Neural progenitor cell (in vitro differentiated cells): Measurements from ENCODE around the gene KIF2A. TPM values are rescaled to one million over a fixed set of nuclear protein-coding genes. Genes with fewer than 3 reads are reported as not detected.
A peak's percentile ranks its signal among the peaks of the same experiment; 100 is the strongest.

ENCODE experiments used
- DNase-seq: peaks from one replicate; pipeline ENCODE4 v3.0.0-alpha.2; 2016; ENCODE audit warnings: low spot score
- H2AFZ ChIP-seq: fragments of 200-600 bp; sonication (generic); replicated peaks from 2 replicates; pipeline ENCODE4 v1.6.1; 2016; ENCODE audit warnings: antibody characterized with exemption
- H3F3A ChIP-seq: fragments of 200-600 bp; sonication (generic); 2 replicates; pipeline ENCODE4 v1.6.1; 2016; ENCODE audit warnings: antibody characterized with exemption, low read depth
- H3K27ac ChIP-seq: fragments of 200-600 bp; sonication (generic); 2 replicates; pipeline ENCODE4 v1.5.1; 2016; ENCODE audit warnings: mild to moderate bottlenecking
- H3K27me3 ChIP-seq: fragments of 200-600 bp; sonication (generic); 2 replicates; pipeline ENCODE4 v1.6.1; 2016; ENCODE audit warnings: mild to moderate bottlenecking, moderate library complexity
- H3K36me3 ChIP-seq: fragments of 200-600 bp; sonication (generic); 2 replicates; pipeline ENCODE4 v1.5.1; 2016
- H3K4me1 ChIP-seq: fragments of 200-600 bp; sonication (generic); 2 replicates; pipeline ENCODE4 v1.6.1; 2016; ENCODE audit warnings: mixed run types
- H3K4me2 ChIP-seq: fragments of 200-600 bp; sonication (generic); 2 replicates; pipeline ENCODE4 v1.6.1; 2016
- H3K4me3 ChIP-seq: fragments of 200-600 bp; sonication (generic); 2 replicates; pipeline ENCODE4 v1.5.1; 2016
- H3K79me2 ChIP-seq: fragments of 200-600 bp; sonication (generic); 2 replicates; pipeline ENCODE4 v1.6.1; 2016; ENCODE audit warnings: low read depth
- H3K9ac ChIP-seq: fragments of 200-600 bp; sonication (generic); 2 replicates; pipeline ENCODE4 v1.6.1; 2016
- H3K9me3 ChIP-seq: fragments of 200-600 bp; sonication (generic); 2 replicates; pipeline ENCODE4 v1.5.1; 2016; ENCODE audit warnings: low read depth
- H4K20me1 ChIP-seq: fragments of 200-600 bp; sonication (generic); 2 replicates; pipeline ENCODE4 v1.6.1; 2016; ENCODE audit warnings: low read depth
- H3K27ac Mint-ChIP-seq: 3 replicates; pipeline ENCODE4 v1.8.0; 2021; ENCODE audit warnings: mixed read lengths
- H3K27me3 Mint-ChIP-seq: 2 replicates; pipeline ENCODE4 v1.8.0; 2022; ENCODE audit warnings: low read depth, mild to moderate bottlenecking, inconsistent platforms, moderate library complexity, mixed read lengths; ENCODE audit not compliant: insufficient read depth
- H3K36me3 Mint-ChIP-seq: 3 replicates; pipeline ENCODE4 v1.8.0; 2021; ENCODE audit warnings: mixed read lengths
- H3K4me1 Mint-ChIP-seq: 3 replicates; pipeline ENCODE4 v1.8.0; 2021; ENCODE audit warnings: mixed read lengths
- H3K4me3 Mint-ChIP-seq: 3 replicates; pipeline ENCODE4 v1.8.0; 2021; ENCODE audit warnings: mild to moderate bottlenecking, moderate library complexity, mixed read lengths
- H3K9me3 Mint-ChIP-seq: 3 replicates; pipeline ENCODE4 v1.8.0; 2020; ENCODE audit warnings: mixed read lengths
- CTCF ChIP-seq: fragments of 200-600 bp; sonication (generic); IDR thresholded peaks from 2 replicates; pipeline ENCODE4 v1.5.1; 2017; ENCODE audit warnings: antibody characterized with exemption, mild to moderate bottlenecking
- EZH2 ChIP-seq: fragments of 200-600 bp; sonication (generic); IDR thresholded peaks from 2 replicates; pipeline ENCODE4 v1.6.1; 2017; ENCODE audit warnings: antibody characterized with exemption, mild to moderate bottlenecking, moderate library complexity
- EZH2phosphoT487 ChIP-seq: fragments of 200-600 bp; sonication (generic); IDR thresholded peaks from 2 replicates; pipeline ENCODE4 v1.6.1; 2017; ENCODE audit warnings: antibody characterized with exemption
- total RNA-seq: library from RNA; depleted of rRNA; stranded (reverse); fragments of >200 nt; gene quantifications from 2 replicates; pipeline ENCODE4 v1.2.3, GENCODE V29; 2015; ENCODE audit warnings: low replicate concordance

KIF2A gene
- total RNA-seq, 1 donor from 2014 or later = 114 TPM

GRCh38 chr5:62299600-62299999 lies 6.4 kb upstream of the KIF2A start:
- no peaks in the 10 kb centered on the region for H3K4me1 Mint-ChIP-seq
- peaks cover 2% of the 10 kb centered on the region for H3K9me3 Mint-ChIP-seq
- TF ChIP-seq EZH2phosphoT487 (no peak), EZH2 (no peak), CTCF (no peak)
- no peaks in the 10 kb centered on the region for H3K27me3 Mint-ChIP-seq
- no peak overlapping the region for H3K27ac Mint-ChIP-seq
- H3K9ac ChIP-seq = no peak overlapping the region
- H2AFZ ChIP-seq = no peak overlapping the region
- H3F3A ChIP-seq = no peaks in the 10 kb centered on the region
- no peak for DNase-seq
- no peaks in the 10 kb centered on the region for H4K20me1 ChIP-seq
- H3K4me2 ChIP-seq = no peak overlapping the region
- H3K4me3 Mint-ChIP-seq = no peak overlapping the region
- peaks cover 1% of the 10 kb centered on the region for H3K36me3 Mint-ChIP-seq
- no peaks in the 10 kb centered on the region for H3K79me2 ChIP-seq
- no peak overlapping the region for H3K4me3 ChIP-seq
- no peak overlapping the region for H3K27ac ChIP-seq
- no peaks in the 10 kb centered on the region for H3K36me3 ChIP-seq
- H3K27me3 ChIP-seq = no peaks in the 10 kb centered on the region
- H3K4me1 ChIP-seq = no peaks in the 10 kb centered on the region
- H3K9me3 ChIP-seq = no peaks in the 10 kb centered on the region

DNA sequence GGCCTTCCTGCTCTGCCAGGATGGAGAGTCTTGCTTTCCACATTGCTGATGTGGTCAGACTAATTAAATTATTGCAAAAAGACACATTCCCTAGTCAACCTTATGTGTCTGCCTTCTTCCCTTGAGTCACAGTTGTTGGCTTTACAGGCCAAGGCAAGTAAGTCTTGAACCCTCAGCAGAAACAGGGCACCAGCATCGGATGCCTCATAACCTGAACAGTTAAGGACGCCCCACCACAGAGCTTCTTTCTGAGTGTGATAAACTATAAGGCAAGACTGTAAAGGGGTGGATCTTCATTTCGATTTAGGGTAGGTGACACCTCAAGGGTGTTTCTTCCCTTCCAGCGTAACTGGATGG lies 670 bp upstream of the KIF2A start:
- peak overlapping the region; percentile 98 for H2AFZ ChIP-seq
- peaks cover 41% of the 10 kb centered on the region for H3K79me2 ChIP-seq
- peak overlapping the region; percentile 95 for H3K4me3 ChIP-seq
- peaks cover 35% of the 10 kb centered on the region for H4K20me1 ChIP-seq
- H3K9me3 Mint-ChIP-seq = no peaks in the 10 kb centered on the region
- peaks cover 22% of the 10 kb centered on the region for H3K4me1 Mint-ChIP-seq
- H3K27me3 Mint-ChIP-seq = peaks cover 4% of the 10 kb centered on the region
- no peak for DNase-seq
- peaks cover 8% of the 10 kb centered on the region for H3K36me3 Mint-ChIP-seq
- no peak for TF ChIP-seq EZH2phosphoT487
- TF ChIP-seq CTCF = no peak
- no peak for TF ChIP-seq EZH2
- H3K9me3 ChIP-seq = no peaks in the 10 kb centered on the region
- H3K27me3 ChIP-seq = no peaks in the 10 kb centered on the region
- H3K27ac Mint-ChIP-seq = no peak overlapping the region
- H3K27ac ChIP-seq = no peak overlapping the region
- no peak overlapping the region for H3K9ac ChIP-seq
- H3F3A ChIP-seq = peaks cover 9% of the 10 kb centered on the region
- peaks cover 9% of the 10 kb centered on the region for H3K4me1 ChIP-seq
- no peaks in the 10 kb centered on the region for H3K36me3 ChIP-seq
- peak overlapping the region; percentile 48 for H3K4me2 ChIP-seq
- peak overlapping the region; percentile 83 for H3K4me3 Mint-ChIP-seq

- H2AFZ ChIP-seq = peak overlapping the region; percentile 89
- peaks cover 4% of the 10 kb centered on the region for H3K27me3 Mint-ChIP-seq
Measured at GRCh38 chr5:62306323-62306895, 403 bp downstream of the KIF2A start.

More at GRCh38 chr5:62306323-62306895, 403 bp downstream of the KIF2A start:
- DNase-seq = no peak
- Mint-ChIP-seq H3K9me3 (no peaks in the 10 kb centered on the region), H3K36me3 (peaks cover 8% of the 10 kb centered on the region), H3K4me1 (peaks cover 27% of the 10 kb centered on the region), H3K27ac (no peak overlapping the region), H3K4me3 (peak overlapping the region; percentile 99)
- H3K4me3 ChIP-seq = peak overlapping the region; percentile 95
- H3K9ac ChIP-seq = peak overlapping the region; percentile 82
- H3K36me3 ChIP-seq = no peaks in the 10 kb centered on the region
- H3K4me2 ChIP-seq = peak overlapping the region; percentile 97
- TF ChIP-seq CTCF (no peak), EZH2phosphoT487 (peak; percentile 6)
- H3F3A ChIP-seq = peaks cover 9% of the 10 kb centered on the region
- peaks cover 46% of the 10 kb centered on the region for H4K20me1 ChIP-seq
- peaks cover 18% of the 10 kb centered on the region for H3K4me1 ChIP-seq
- no peaks in the 10 kb centered on the region for H3K9me3 ChIP-seq
- peak overlapping the region; percentile 93 for H3K27ac ChIP-seq
- H3K27me3 ChIP-seq = no peaks in the 10 kb centered on the region
- H3K79me2 ChIP-seq = peaks cover 52% of the 10 kb centered on the region
